Measurements from ENCODE around the gene PIGC. TPM values are rescaled to one million over a fixed set of nuclear protein-coding genes. Genes with fewer than 3 reads are reported as not detected.

The PIGC gene
- total RNA-seq, 2 donors from 2014 or later, result 24.0 to 24.3 TPM

- Mint-ChIP-seq H3K27ac (no peak overlapping the region), H3K4me3 (no peak overlapping the region), H3K36me3 (ENCODE audit: low read depth) (no peaks in the 10 kb centered on the region), H3K9me3 (no peaks in the 10 kb centered on the region), H3K27me3 (ENCODE audit: insufficient read depth) (no peaks in the 10 kb centered on the region), H3K4me1 (peaks cover 25% of the 10 kb centered on the region)
- Histone ChIP-seq H3K27me3 (ENCODE audit: control insufficient read depth, insufficient read depth, low read length, poor library complexity, severe bottlenecking) (peaks cover 10% of the 10 kb centered on the region), H3K36me3 (ENCODE audit: control insufficient read depth, insufficient read depth, low read length) (no peaks in the 10 kb centered on the region), H3K27ac (ENCODE audit: low read depth, low read length) (no peak overlapping the region), H3K9ac (ENCODE audit: extremely low read depth, low read length, poor library complexity, severe bottlenecking) (no peak overlapping the region), H3K9me3 (ENCODE audit: control insufficient read depth, low read length) (no peaks in the 10 kb centered on the region), H3K4me1 (ENCODE audit: control insufficient read depth, insufficient read depth, low read length) (no peaks in the 10 kb centered on the region), H3K4me3 (ENCODE audit: low read length) (no peak overlapping the region)
- DNase-seq, result no peak
- TF ChIP-seq, protein P1, sequence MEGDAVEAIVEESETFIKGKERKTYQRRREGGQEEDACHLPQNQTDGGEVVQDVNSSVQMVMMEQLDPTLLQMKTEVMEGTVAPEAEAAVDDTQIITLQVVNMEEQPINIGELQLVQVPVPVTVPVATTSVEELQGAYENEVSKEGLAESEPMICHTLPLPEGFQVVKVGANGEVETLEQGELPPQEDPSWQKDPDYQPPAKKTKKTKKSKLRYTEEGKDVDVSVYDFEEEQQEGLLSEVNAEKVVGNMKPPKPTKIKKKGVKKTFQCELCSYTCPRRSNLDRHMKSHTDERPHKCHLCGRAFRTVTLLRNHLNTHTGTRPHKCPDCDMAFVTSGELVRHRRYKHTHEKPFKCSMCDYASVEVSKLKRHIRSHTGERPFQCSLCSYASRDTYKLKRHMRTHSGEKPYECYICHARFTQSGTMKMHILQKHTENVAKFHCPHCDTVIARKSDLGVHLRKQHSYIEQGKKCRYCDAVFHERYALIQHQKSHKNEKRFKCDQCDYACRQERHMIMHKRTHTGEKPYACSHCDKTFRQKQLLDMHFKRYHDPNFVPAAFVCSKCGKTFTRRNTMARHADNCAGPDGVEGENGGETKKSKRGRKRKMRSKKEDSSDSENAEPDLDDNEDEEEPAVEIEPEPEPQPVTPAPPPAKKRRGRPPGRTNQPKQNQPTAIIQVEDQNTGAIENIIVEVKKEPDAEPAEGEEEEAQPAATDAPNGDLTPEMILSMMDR (conservative IDR thresholded peaks at IDR 0.05), result no peak
Measured at GRCh38 chr1:172473842-172474241, 30.0 kb upstream of the PIGC start.

GRCh38 chr1:172473302-172473701, 29.4 kb upstream of the PIGC start:
- Histone ChIP-seq H3K9me3 (ENCODE audit: control insufficient read depth, low read length) (no peaks in the 10 kb centered on the region), H3K4me3 (ENCODE audit: low read length) (no peak overlapping the region), H3K27me3 (ENCODE audit: control insufficient read depth, insufficient read depth, low read length, poor library complexity, severe bottlenecking) (peaks cover 11% of the 10 kb centered on the region), H3K4me1 (ENCODE audit: control insufficient read depth, insufficient read depth, low read length) (no peaks in the 10 kb centered on the region), H3K27ac (ENCODE audit: low read depth, low read length) (no peak overlapping the region), H3K36me3 (ENCODE audit: control insufficient read depth, insufficient read depth, low read length) (no peaks in the 10 kb centered on the region), H3K9ac (ENCODE audit: extremely low read depth, low read length, poor library complexity, severe bottlenecking) (no peak overlapping the region)
- peaks cover 21% of the 10 kb centered on the region for H3K4me1 Mint-ChIP-seq
- H3K9me3 Mint-ChIP-seq, result no peaks in the 10 kb centered on the region
- DNase-seq, result no peak
- WGBS, 2 experiments (ENCODE audit: insufficient coverage in 1 of 2, insufficient read length in 1 of 2), result 93% methylated on average over 2 to 3 of the region's 3 CpGs
- no peaks in the 10 kb centered on the region for H3K36me3 Mint-ChIP-seq (ENCODE audit: low read depth)
- no peak overlapping the region for H3K4me3 Mint-ChIP-seq
- TF ChIP-seq, protein P1 (conservative IDR thresholded peaks at IDR 0.05), result no peak
- no peak overlapping the region for H3K27ac Mint-ChIP-seq
- H3K27me3 Mint-ChIP-seq (ENCODE audit: insufficient read depth), result no peaks in the 10 kb centered on the region

DNA sequence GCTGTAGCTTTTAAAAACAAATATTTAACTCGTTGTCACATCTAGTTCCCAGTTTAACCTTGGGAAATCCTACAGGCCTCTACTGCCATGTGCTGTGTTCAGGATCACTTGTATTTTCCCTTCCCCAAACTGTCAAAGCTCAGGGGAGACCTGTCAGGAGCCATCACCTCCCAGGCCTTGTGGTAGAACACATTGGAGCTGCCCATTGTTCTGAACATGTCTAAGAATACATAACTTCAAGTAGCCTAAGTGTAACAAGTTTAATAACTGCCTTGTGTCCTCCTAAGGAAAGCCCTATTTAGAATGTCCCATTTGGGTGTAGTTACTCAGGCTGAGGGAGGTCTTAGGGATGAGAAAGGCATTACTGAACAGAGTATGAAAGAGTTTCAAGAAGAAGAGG, 28.6 kb upstream of the PIGC start:
- H3K27ac ChIP-seq (ENCODE audit: low read depth, low read length), result no peak overlapping the region
- H3K9me3 Mint-ChIP-seq, result no peaks in the 10 kb centered on the region
- DNase-seq, result no peak
- H3K4me3 ChIP-seq (ENCODE audit: low read length), result no peak overlapping the region
- TF ChIP-seq, protein P1 (conservative IDR thresholded peaks at IDR 0.05), result no peak
- peaks cover 11% of the 10 kb centered on the region for H3K27me3 ChIP-seq (ENCODE audit: control insufficient read depth, insufficient read depth, low read length, poor library complexity, severe bottlenecking)
- no peaks in the 10 kb centered on the region for H3K9me3 ChIP-seq (ENCODE audit: control insufficient read depth, low read length)
- 93 to 100% methylated on average over 1 of the region's 1 CpG for WGBS, 2 experiments (ENCODE audit: insufficient coverage in 1 of 2, insufficient read length in 1 of 2)
- H3K4me1 Mint-ChIP-seq, result peaks cover 21% of the 10 kb centered on the region
- no peaks in the 10 kb centered on the region for H3K36me3 ChIP-seq (ENCODE audit: control insufficient read depth, insufficient read depth, low read length)
- no peak overlapping the region for H3K9ac ChIP-seq (ENCODE audit: extremely low read depth, low read length, poor library complexity, severe bottlenecking)
- no peak overlapping the region for H3K27ac Mint-ChIP-seq
- no peaks in the 10 kb centered on the region for H3K4me1 ChIP-seq (ENCODE audit: control insufficient read depth, insufficient read depth, low read length)
- H3K27me3 Mint-ChIP-seq (ENCODE audit: insufficient read depth), result no peaks in the 10 kb centered on the region
- H3K4me3 Mint-ChIP-seq, result no peak overlapping the region
- no peaks in the 10 kb centered on the region for H3K36me3 Mint-ChIP-seq (ENCODE audit: low read depth)
